Measurements from ENCODE around the gene ABCD1.

- TF ChIP-seq CTCF (IDR thresholded peaks at IDR 0.05) (no peak), POLR2A (IDR thresholded peaks at IDR 0.05) (no peak)
These were observed 66.6 kb downstream of the ABCD1 start for GRCh38 chrX:153791104-153791852.
